Activated CD4-positive, alpha-beta T cell treated with anti-CD3 and anti-CD28 coated beads for 48 hours (primary cell): ENCODE data around the gene ZNF496.
"Not testable (repeated sequence)": the region's sequence is repeated elsewhere in the genome, so short reads cannot be mapped to it uniquely, and the experiment has no call there.

Experiments used
- DNase-seq: peaks from one replicate; pipeline ENCODE4 v3.0.0-alpha.2; 2020

Gene ZNF496

DNA sequence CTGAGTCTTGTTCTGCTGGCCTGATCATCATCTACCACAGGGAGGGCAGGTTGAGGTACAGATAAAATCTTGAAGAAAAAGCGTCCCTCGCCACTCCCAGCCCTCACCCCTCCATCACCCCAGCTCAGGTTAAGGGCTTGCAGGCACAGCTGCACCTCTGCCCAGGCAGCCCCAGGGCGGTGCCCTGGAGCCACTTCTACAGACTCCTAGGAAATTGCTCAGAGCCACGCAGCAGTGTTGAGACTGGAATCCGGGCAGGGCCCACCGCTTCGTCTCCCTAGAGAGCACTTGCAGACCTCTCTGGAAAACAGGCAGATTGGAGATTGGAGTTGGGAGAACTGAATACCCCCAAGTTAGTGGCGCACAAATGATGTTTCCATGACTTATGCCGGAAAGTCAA is 40.5 kb downstream of the ZNF496 start:
- DNase-seq, result no peak

DNA sequence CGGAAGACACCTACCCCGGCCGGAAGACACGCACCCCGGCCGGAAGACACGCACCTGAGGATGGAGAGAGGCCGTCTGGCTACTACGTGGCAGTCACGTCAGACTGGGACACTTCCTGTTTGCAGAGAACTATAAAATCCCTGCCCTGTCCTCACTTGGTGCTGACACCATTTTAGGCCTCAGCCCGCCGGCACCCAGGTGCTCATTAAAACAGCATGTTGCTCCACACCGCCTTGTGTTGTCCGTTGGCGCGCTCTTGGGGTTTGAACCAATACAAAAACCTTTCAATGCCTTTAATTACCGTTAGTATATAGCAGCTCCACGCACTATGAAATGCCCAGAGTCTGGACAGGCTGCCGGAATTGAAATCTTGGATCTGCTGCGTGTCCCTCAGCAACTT is 41.1 kb downstream of the ZNF496 start:
- DNase-seq, result no peak

DNA sequence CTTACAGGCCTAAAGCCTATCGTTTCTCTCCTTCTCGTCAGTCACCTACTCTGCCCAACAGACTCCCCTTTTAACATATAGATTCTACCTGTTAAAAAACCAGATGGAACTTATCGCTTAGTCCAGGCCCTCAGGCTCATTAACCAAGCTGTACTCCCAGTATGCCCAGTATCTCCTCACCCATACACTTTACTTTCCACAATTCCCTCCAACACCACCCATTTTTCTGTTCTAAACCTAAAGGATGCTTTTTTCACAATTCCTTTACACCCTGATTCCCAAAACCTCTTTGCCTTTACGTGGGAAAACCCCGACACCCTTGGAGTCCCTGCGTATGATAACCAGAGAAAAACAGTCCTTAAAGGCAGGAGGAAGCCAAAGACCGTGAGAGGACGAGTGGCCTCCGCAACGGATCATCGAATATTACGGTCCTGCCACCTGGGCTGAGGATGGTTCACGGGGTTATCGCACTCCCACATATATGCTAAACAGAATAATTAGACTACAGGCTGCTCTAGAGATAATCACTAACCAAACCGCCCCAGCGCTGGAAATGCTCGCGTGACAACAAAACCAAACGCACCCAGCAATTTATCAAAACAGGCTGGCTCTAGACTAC is 42.3 kb downstream of the ZNF496 start:
- DNase-seq, result not testable (repeated sequence)

DNA sequence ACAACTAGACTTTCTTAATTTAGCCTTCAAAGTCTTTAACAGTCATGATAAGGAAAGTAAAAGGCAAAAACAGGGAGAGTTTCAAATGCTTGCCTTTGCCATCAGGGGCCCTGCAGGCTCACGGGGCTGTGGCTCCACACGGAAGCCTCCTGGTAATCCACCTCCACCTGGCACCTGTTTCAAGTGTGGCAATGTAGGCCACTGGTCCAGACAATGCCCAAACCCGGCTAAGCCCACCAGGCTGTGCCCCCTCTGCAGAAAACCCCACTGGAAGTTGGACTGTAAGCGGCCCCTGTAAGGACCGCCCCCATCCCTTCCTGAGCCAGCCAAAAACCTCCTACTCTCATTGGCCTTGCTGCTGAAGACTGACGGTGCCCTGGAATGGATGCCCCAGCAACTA is 43.3 kb downstream of the ZNF496 start:
- DNase-seq, result no peak

DNA sequence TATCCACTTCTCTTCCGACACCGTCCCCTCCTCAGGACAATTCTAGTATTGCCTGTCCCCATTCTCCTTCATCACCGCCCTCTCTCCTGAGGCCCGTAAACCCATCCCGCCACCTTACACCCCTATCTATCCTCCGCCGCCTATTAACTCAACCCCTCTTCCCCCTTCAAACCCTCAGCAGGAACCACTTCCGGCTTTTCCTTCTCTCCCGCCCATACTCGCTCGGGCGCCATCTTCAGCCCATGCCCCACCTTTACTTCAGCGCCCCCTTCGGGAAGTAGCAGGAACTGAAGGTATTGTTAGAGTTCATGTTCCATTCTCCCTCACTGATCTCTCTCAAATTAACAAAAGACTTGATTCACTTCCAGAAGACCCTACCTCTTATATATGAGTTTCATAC is 44.2 kb downstream of the ZNF496 start:
- DNase-seq, result no peak

DNA sequence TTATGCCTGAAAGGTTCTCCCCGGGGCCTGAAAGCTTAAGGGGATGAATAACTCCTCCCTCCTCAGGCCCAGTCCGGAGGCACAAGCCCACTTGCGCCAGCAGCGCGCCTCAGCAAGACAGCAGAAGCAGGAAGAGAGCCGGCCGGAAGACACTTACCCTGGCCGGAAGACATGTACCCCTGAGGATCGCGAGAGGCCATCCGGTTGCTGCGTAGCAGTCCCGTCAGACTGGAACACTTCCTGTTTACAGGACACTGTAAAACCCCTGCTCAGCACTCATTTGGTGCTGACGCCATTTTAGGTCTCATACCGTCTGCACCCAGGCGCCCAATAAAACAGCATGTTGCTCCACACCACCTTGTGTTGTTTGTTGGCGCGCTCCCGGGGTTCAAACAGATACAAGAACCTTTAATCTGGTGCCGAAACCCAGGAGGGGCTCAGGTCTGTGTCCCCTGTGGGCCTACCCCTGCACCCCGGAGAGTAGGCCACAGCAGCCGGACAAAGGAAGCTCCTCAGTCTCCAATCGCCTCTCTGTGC is 45.5 kb downstream of the ZNF496 start:
- no peak for DNase-seq

DNA sequence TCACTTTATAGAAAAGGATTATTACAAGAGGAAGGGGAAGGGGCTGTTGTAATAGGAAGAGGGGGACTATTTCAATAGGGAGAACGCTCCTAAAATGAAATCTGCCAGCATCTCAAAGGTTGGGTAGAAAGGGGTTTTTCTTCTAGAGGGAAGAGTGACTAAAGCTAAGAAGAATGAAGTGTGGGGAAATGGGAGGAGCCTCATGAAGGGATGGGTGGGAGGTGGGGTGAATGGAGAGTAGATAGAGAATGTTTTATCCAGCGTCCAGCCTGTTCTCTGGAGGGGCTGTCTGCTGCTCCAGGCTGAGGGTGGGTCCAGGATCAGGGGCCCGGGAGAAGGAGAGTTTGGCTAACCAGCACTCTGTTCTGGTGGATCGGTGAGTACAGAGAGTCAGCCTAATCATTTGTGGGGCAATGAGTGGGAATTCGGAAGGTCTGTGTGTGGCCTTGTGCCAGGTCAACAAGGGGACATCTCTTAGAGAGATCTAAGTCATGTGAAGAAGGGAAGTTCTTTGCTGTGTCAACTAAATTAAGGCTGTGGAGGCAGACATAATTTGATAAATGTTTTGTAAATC is 50.6 kb downstream of the ZNF496 start:
- DNase-seq, result no peak

DNA sequence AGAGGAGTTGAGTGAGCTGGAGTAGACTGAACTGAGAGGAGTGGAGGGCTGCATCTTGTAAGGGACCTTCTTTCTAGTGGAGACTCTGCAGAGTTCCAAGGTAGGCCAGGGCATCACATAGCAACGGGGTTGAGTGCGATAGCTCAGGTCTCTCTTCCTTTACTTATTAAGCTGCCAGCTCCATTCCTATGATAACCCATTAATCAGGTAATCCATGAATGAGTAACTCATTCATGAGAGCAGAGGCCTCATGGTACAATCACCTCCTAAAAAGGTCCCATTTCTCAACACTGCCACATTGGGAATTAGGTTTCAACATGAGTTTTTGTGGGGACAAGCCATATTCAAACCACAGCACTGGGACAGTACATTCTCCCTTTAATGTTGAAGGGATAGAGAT is 54.5 kb downstream of the ZNF496 start:
- no peak for DNase-seq

DNA sequence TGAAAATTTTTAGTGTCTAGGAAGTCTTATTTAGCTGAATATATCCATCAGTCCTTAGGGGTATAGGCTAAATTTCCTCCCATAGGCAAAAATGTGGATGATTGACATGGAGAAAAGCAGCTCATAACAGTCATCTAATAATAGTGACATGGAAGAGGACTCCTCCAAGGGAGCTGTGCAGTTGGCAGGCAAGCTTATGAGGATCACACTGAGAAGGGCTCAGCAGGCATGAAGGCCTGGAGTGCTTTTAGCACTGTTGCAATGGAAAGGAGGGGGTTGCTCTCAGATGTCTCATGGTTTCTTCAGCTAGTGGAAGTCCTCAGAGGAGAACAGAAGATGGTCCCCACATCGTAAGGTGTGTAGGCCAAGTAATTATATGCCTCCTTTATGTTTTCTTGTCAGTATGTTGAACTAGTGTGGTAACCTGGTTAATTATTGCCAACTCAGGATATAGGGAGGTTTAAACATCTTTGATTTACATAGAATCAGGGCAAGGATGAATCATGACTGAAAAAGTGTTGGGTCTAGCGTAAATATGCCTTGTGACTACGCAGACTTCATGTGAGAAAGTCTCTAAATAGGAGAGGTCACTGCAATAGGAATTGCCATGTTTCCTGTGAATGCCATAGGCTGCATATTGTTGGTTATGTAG is 56.9 kb downstream of the ZNF496 start:
- DNase-seq, result no peak

DNA sequence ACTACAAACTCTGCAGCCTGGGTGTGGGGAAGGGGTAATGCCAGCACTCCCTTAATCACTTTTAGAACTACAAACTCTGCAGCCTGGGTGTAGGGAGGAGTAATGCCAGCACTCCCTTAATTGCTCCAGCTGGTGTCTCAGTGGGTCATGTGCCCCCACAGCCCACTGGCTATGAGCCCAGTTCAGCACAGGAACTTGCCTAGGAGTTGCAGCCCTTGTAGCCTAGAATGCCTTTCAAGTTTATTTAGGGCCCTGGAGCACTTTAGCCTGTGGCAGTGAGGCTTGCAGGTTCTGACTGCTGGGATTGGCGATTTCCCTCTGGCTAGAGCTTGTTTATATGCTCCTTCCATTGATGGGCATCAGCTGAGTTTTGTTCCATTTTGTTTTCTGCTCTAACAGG is 58.7 kb downstream of the ZNF496 start:
- DNase-seq, result no peak

DNA sequence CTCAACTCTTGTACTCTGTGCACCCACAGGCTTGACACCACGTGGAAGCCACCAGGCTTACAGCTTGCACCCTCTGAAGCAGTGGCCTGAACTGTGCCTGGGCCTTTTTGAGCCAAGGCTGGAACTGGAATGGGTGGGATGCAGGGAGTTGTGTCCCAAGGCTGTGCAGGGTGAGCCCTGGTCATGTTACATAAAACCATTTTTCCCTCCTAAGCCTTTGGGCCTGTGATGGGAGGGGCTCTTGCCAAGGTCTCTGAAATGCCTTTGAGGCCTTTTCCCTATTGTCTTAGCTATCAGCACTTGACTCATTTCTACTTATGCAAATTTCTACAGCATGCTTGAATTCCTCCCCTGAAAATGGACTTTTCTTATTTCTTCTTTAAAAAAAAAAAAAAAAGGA is 61.7 kb downstream of the ZNF496 start:
- DNase-seq, result no peak

DNA sequence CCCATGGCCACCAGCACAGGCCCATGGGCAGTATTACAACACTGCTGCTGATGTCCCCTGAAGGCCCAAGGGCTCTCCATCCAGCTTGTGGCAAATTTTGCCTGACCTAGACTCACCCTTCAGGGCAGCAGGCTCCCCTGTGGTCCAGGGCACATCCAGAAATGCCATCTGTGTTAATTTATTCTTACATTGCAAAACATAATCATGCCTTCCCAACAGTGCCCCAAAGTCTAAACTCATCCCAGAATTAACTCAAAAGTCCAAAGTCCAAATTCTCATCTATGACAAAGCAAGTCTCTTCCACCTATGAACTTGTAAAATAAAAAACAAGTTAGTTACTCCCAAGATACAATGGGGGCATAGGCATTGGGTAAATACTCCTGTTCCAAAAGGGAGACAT is 62.5 kb downstream of the ZNF496 start:
- no peak for DNase-seq

DNA sequence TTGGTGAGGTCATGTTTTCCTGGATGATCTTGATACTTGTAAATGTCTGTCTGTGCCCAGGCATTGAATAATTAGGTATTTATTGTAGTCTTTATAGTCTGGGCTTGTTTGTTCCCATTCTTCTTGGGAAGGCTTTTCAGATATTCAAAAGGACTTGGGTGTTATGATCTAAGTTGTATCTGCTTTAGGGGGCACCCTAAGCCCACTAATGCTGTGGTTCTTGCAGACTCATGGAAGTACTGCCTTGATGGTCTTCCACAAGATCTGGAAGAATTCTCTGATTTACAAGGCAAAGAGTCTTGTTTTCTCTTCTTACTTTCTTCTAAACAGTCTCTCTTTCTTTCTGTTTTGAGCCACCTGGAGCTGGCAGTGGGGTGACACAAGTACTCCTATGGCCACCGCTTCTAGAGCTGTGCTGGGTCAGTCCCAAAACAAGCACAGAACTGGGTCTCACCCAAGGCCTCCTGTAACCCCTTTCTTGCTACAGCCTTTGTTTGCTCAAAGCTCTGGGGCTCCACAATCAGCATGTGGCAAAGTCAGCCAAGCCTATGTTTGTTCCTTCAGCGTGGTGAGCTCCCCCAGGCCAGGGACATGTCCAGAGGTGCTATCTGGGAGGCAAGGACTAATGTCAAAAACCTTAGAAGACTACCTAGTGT is 63.1 kb downstream of the ZNF496 start:
- DNase-seq, result no peak

DNA sequence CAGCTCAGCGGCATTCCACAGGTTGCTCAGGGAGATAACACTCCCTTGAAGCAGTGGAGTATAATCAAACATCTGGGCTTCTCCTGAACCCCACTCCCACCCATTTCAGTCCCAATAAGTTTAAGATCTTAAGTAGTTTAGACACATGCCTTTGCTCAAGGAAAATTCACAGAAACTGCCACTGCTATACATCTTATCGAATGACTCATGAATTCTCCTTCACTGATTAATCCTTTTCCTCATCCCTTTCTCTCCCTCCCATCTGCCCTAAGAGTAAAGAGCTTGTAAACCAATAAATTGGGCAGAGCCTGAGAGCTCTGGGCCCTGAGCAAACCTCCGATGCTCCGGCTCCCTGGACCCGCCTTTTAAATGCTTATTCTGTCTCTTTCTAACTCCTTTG is 65.6 kb downstream of the ZNF496 start:
- DNase-seq, result no peak

DNA sequence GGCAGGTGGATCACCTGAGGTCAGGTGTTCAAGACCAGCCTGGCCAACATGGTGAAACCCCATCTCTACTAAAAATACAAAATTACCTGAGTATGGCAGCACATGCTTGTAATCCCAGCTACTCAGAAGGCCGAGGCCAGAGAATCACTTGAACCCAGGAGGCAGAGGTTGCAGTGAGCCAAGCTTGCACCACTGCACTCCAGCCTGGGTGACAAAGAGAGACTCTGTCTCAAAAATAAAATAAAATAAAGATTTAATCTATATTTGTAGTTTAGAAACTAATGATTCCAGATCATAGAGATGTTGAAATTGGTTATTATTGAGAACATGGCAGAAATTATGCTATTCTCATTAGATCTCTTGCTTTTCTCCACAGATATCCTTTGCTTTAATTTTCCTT is 75.9 kb downstream of the ZNF496 start, which contains the start of gene VN1R5:
Gene VN1R5, plus strand, starts transcription at position 301 of the 400 bp plus-strand sequence.
- not testable (repeated sequence) for DNase-seq

DNA sequence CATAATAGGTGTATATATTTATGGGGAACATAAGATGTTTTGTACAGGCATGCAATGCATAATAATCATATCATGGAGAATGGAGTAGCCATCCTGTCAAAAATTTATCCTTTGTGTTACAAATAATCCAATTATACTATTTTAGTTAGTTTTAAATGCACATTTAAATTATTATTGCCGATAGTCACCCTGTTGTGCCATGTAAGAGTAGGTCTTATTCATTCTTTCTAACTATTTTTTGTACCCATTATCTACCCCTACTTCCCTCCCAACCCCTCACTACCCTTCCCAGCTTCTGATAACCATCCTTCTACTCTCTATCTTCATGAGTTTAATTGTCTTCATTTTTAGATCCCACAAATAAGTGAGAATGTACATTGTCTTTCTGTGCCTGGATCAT is 84.1 kb downstream of the ZNF496 start:
- no peak for DNase-seq
